Measurements from ENCODE around the gene PTPRB.

The PTPRB gene

GRCh38 chr12:70592664-70593063, 44.6 kb downstream of the PTPRB start:
- no peak for TF ChIP-seq CTCF (conservative IDR thresholded peaks at IDR 0.05)

DNA sequence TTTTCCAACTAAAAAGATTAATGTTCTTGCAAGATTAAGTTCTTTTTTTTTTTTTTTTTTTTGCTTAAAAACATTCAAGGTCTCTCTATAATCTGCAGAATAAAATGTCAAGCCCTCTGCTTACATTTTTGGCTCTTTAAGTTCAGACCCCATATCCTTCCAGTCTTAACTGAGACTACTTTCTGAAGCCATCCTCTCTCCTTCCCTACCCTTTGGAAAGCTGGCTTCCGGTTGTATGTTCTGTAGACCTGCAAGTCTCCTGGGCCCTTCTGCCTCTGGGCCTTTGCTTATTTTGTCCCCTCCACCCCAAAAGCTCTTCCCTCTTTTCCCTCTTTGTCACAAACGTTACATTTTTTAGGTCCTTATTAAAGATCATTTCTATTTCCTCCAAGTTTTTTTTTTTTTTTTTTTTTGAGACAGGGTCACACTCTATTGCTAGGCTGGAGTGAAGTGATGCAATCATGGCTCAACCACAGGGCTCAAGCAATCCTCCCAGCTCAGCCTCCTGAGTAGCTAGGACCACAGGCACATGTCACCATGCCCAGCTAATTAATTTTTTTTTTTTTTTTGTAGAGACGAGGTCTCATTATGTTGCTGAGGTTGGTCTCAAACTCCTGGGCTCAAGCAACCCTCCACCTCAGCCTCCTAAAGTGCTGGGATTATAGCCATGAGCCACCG, 46.5 kb downstream of the PTPRB start:
- no peak overlapping the region for H3K27ac ChIP-seq
- TF ChIP-seq CTCF (conservative IDR thresholded peaks at IDR 0.05) = no peak

More at GRCh38 chr12:70592664-70593063, 44.6 kb downstream of the PTPRB start:
- H3K27ac ChIP-seq = no peak overlapping the region

DNA sequence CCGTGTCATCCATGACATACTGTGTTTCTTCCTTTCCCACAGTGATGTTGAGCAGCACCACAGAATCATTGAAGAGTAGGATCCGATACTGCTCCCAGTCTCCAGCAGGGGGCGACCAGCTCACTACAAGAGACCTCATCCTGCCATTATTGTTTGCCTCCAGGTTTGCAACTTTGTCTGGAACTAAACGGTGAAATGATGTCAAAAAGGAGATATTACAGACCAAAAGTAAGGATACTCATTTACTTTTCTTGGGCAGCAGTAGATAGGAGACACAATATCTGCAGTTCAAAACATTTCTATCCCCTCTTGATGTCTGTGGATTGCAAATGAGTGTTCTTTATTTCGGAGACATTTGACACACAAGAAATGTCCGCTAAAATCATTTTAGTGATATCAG, 47.2 kb downstream of the PTPRB start:
- H3K27ac ChIP-seq = no peak overlapping the region
- TF ChIP-seq CTCF (conservative IDR thresholded peaks at IDR 0.05) = peak; percentile 95

- TF ChIP-seq CTCF (conservative IDR thresholded peaks at IDR 0.05) = no peak
Measured at GRCh38 chr12:70584332-70584731, 52.9 kb downstream of the PTPRB start.

DNA sequence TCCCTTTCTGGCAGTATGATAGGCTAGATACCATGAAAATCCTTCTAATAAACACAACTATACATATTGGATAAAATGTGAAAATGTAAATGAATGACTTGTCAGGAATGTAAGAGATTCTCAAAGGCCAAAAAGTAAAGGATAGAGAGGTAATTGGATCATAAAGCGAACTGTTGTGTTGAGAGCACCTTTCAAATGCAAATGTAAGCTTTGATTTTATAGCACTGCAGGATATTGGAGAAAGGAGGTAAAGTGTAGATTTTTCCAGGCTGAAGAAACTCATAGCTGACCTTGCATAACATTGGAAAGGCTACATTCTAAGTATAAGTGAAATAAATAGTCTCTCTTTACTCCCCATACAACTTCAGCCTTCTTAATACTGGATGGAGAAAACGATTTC, 54.0 kb downstream of the PTPRB start:
- no peak overlapping the region for H3K27ac ChIP-seq
- TF ChIP-seq CTCF (conservative IDR thresholded peaks at IDR 0.05) = no peak

More at GRCh38 chr12:70584332-70584731, 52.9 kb downstream of the PTPRB start:
- no peak overlapping the region for H3K27ac ChIP-seq

DNA sequence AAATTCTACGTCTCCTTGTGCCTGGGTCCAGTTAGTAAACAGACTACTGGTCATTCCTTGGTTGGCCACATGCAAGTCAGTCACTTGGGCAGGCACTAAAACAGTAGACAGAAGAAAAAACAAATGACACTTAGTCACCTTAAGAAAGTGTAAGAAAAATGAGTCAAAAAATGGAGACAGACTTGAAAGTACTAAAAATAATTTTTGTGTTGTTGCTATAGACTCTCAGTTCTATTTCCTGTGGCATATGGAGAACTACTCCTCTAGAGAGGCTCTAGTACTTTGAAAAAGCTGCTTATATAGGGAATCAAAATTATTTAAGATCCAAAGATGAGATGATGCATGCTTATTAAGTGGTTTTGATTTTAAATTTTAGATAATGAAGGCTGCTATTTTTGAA, 56.0 kb downstream of the PTPRB start:
- TF ChIP-seq CTCF (conservative IDR thresholded peaks at IDR 0.05) = no peak
- H3K27ac ChIP-seq = no peak overlapping the region

GRCh38 chr12:70577283-70577634, 60.0 kb downstream of the PTPRB start:
- TF ChIP-seq CTCF (conservative IDR thresholded peaks at IDR 0.05) = no peak; the same call in none of the 2 replicates
- H3K27ac ChIP-seq = no peak overlapping the region
